ENCODE data around the gene TSSK2.

Gene TSSK2

GRCh38 chr22:19177164-19178064, 46.3 kb downstream of the TSSK2 start:
- Histone ChIP-seq H3K4me1 (ENCODE audit: control insufficient read depth, insufficient read depth, low read length) (peaks cover 11% of the 10 kb centered on the region), H3K27ac (ENCODE audit: low read length) (no peak overlapping the region)
- no CpG with 5 or more reads among the region's 55 CpGs for WGBS (ENCODE audit: insufficient coverage, insufficient read length)

DNA sequence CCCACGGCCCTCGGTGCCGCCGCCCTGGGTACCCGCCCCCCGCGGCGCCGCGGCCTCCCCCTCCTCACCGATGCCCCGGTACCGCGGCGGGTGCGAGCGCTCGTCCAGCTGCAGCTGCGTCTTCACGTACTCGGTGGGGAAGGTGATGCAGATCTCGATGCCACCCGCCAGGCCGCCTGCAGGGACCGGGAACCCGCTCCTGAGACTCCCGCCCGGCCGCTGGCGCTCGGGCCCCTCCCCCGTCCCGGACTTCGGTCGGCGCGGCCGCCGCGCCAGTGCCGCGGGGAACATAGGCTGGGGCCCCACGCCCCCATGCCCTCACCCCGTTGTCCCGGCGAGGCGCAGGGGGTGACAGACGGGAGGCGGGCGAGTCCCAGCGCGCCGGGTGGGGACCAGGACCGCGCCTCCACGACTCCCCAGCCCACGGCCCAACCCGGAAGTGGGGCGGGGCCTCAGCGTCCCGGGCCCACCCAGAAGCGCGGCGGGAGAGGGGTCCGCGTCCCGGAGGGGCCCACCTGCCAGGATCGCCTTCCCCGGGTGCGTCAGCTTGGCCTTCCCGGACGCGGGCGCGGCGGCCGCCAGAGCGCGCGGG, 47.1 kb downstream of the TSSK2 start:
- H3K9me3 ChIP-seq (ENCODE audit: control insufficient read depth, insufficient read depth, low read length), result no peaks in the 10 kb centered on the region
- H3K4me3 ChIP-seq (ENCODE audit: low read length), result peak overlapping the region; percentile 69
- WGBS (ENCODE audit: insufficient coverage, insufficient read length), result no CpG with 5 or more reads among the region's 80 CpGs
- H3K27me3 ChIP-seq (ENCODE audit: control insufficient read depth, insufficient read depth, low read length), result no peaks in the 10 kb centered on the region
- H3K4me1 ChIP-seq (ENCODE audit: control insufficient read depth, insufficient read depth, low read length), result peaks cover 10% of the 10 kb centered on the region
- peaks cover 11% of the 10 kb centered on the region for H3K36me3 ChIP-seq (ENCODE audit: control insufficient read depth, insufficient read depth, low read length)
- H3K27ac ChIP-seq (ENCODE audit: low read length), result no peak overlapping the region
- DNase-seq (ENCODE audit: low read depth, low spot score), result no peak

More at GRCh38 chr22:19177164-19178064, 46.3 kb downstream of the TSSK2 start:
- H3K36me3 ChIP-seq (ENCODE audit: control insufficient read depth, insufficient read depth, low read length), result peaks cover 11% of the 10 kb centered on the region
- peak overlapping the region; percentile 69 for H3K4me3 ChIP-seq (ENCODE audit: low read length)
- DNase-seq (ENCODE audit: low read depth, low spot score), result no peak
- H3K9me3 ChIP-seq (ENCODE audit: control insufficient read depth, insufficient read depth, low read length), result no peaks in the 10 kb centered on the region
- H3K27me3 ChIP-seq (ENCODE audit: control insufficient read depth, insufficient read depth, low read length), result no peaks in the 10 kb centered on the region

- Histone ChIP-seq H3K9me3 (ENCODE audit: control insufficient read depth, insufficient read depth, low read length) (no peaks in the 10 kb centered on the region), H3K4me1 (ENCODE audit: control insufficient read depth, insufficient read depth, low read length) (peaks cover 9% of the 10 kb centered on the region), H3K27me3 (ENCODE audit: control insufficient read depth, insufficient read depth, low read length) (no peaks in the 10 kb centered on the region), H3K36me3 (ENCODE audit: control insufficient read depth, insufficient read depth, low read length) (peaks cover 11% of the 10 kb centered on the region), H3K4me3 (ENCODE audit: low read length) (peak within 1 kb of the TSS; percentile 69), H3K27ac (ENCODE audit: low read length) (no peak within 1 kb of the TSS)
- DNase-seq (ENCODE audit: low read depth, low spot score), result peak; percentile 58
- no CpG with 5 or more reads among the region's 86 CpGs for WGBS (ENCODE audit: insufficient coverage, insufficient read length)
Measured at GRCh38 chr22:19178657-19179496, 47.8 kb downstream of the TSSK2 start, which contains the start of gene SLC25A1. Gene SLC25A1 (minus strand): TSS chr22:19178736. CDS start chr22:19178673, 63 bp downstream.

GRCh38 chr22:19179497-19180048, 48.5 kb downstream of the TSSK2 start:
- Histone ChIP-seq H3K36me3 (ENCODE audit: control insufficient read depth, insufficient read depth, low read length) (peaks cover 11% of the 10 kb centered on the region), H3K9me3 (ENCODE audit: control insufficient read depth, insufficient read depth, low read length) (no peaks in the 10 kb centered on the region), H3K4me1 (ENCODE audit: control insufficient read depth, insufficient read depth, low read length) (peaks cover 7% of the 10 kb centered on the region; the same call in 1 of the 2 replicates), H3K4me3 (ENCODE audit: low read length) (peak overlapping the region; percentile 69; the same call in 1 of the 2 replicates), H3K27me3 (ENCODE audit: control insufficient read depth, insufficient read depth, low read length) (no peaks in the 10 kb centered on the region), H3K27ac (ENCODE audit: low read length) (no peak overlapping the region)
- DNase-seq (ENCODE audit: low read depth, low spot score), result peak; percentile 47
- no CpG with 5 or more reads among the region's 15 CpGs for WGBS (ENCODE audit: insufficient coverage, insufficient read length)

- Histone ChIP-seq H3K36me3 (ENCODE audit: control insufficient read depth, insufficient read depth, low read length) (peaks cover 10% of the 10 kb centered on the region), H3K27me3 (ENCODE audit: control insufficient read depth, insufficient read depth, low read length) (no peaks in the 10 kb centered on the region), H3K4me3 (ENCODE audit: low read length) (no peak overlapping the region), H3K4me1 (ENCODE audit: control insufficient read depth, insufficient read depth, low read length) (peaks cover 6% of the 10 kb centered on the region; the same call in 1 of the 2 replicates), H3K9me3 (ENCODE audit: control insufficient read depth, insufficient read depth, low read length) (no peaks in the 10 kb centered on the region), H3K27ac (ENCODE audit: low read length) (no peak overlapping the region)
- DNase-seq (ENCODE audit: low read depth, low spot score), result no peak
- WGBS (ENCODE audit: insufficient coverage, insufficient read length), result no CpG with 5 or more reads among the region's 9 CpGs
Measured at GRCh38 chr22:19180234-19180633, 49.1 kb downstream of the TSSK2 start.

DNA sequence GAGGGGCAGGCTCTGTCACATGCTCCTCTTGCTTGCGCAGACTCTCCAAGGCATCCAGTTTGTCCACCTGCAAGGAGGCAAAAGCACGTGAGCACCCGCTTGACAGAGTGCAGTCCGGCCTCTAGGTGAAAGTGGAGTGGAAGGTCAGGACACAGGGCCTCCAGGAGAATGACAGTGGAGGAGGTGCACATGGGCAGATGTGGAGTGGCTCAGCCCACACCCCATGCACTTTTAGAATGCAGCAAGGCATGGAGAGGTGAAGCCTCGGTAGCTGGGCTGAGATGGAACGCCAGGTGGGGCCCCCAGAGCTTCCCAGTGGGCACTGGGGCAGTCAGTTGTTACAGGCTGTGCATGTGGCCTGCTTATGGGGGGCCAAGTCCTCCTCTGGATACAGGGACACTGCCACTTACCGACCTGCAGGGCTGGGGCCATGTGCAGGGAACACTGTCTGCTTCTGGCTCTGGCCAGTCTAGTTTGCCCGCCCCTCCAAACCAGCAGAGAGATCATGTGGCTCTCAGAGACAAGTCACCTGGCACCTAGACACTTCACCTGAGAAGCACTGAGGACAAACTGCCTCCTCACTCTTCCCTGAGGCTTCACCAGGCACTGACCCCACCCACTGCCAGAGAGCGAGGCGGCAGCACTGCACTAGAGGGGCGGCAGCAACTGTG, 49.8 kb downstream of the TSSK2 start:
- Histone ChIP-seq H3K9me3 (ENCODE audit: control insufficient read depth, insufficient read depth, low read length) (no peaks in the 10 kb centered on the region), H3K4me1 (ENCODE audit: control insufficient read depth, insufficient read depth, low read length) (peaks cover 4% of the 10 kb centered on the region; the same call in 1 of the 2 replicates), H3K27ac (ENCODE audit: low read length) (no peak overlapping the region), H3K4me3 (ENCODE audit: low read length) (no peak overlapping the region), H3K27me3 (ENCODE audit: control insufficient read depth, insufficient read depth, low read length) (no peaks in the 10 kb centered on the region), H3K36me3 (ENCODE audit: control insufficient read depth, insufficient read depth, low read length) (peaks cover 3% of the 10 kb centered on the region)
- WGBS (ENCODE audit: insufficient coverage, insufficient read length), result no CpG with 5 or more reads among the region's 11 CpGs
- no peak for DNase-seq (ENCODE audit: low read depth, low spot score)

GRCh38 chr22:19181786-19182471, 50.8 kb downstream of the TSSK2 start:
- Histone ChIP-seq H3K4me1 (ENCODE audit: control insufficient read depth, insufficient read depth, low read length) (0 out of 2 replicates have a peak, but pooled peaks cover 2% of the 10 kb centered on the region), H3K27ac (ENCODE audit: low read length) (no peak overlapping the region), H3K36me3 (ENCODE audit: control insufficient read depth, insufficient read depth, low read length) (no peaks in the 10 kb centered on the region; the same call in 1 of the 2 replicates), H3K27me3 (ENCODE audit: control insufficient read depth, insufficient read depth, low read length) (no peaks in the 10 kb centered on the region), H3K9me3 (ENCODE audit: control insufficient read depth, insufficient read depth, low read length) (no peaks in the 10 kb centered on the region), H3K4me3 (ENCODE audit: low read length) (no peak overlapping the region)
- no CpG with 5 or more reads among the region's 12 CpGs for WGBS (ENCODE audit: insufficient coverage, insufficient read length)
- DNase-seq (ENCODE audit: low read depth, low spot score), result no peak

Data from iPS DF 6.9 (cell line).